Thyroid gland (tissue), 4 donors: ENCODE data around the gene PHACTR1.

ENCODE experiments used
- POLR2A ChIP-seq, 2 donors: fragments of 450-650 bp; IDR thresholded peaks; one replicate each; pipeline ENCODE4 v1.6.1; 2017; ENCODE audit warnings: antibody characterized with exemption in 2 of 2, mild to moderate bottlenecking in 2 of 2, moderate library complexity in 1 of 2
- TF ChIP-seq, protein P1 (sequence below), 6 experiments: fragments of 200-600 bp in 3 of 6; fragments of 450-650 bp in 3 of 6; sonication (generic) in 3 of 6; IDR thresholded peaks; one replicate each; pipeline ENCODE4 v1.5.1; 2016 to 2019; ENCODE audit warnings: antibody characterized with exemption in 6 of 6, mild to moderate bottlenecking in 2 of 6, inconsistent platforms in 1 of 6, moderate library complexity in 1 of 6

DNA sequence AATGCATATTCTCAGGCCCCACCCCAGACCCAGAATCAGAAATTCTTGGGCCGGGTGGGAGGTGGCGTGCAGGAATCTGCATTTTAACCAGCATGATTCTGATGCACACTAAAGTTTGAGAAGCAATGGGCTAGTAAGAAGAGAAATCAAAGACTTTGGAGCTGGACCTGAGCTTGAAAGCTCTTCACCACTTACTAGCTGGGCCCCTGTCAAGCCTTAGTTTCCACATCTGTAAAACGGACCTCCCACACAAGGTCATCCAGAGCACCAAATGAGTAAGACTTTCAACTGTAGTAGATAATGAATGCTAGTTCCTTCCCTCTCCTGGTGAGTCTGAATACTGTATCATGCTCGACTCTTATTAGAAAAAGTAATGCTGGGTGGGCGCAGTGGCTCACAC is 524.8 kb downstream of the PHACTR1 start:
- TF ChIP-seq, protein P1, sequence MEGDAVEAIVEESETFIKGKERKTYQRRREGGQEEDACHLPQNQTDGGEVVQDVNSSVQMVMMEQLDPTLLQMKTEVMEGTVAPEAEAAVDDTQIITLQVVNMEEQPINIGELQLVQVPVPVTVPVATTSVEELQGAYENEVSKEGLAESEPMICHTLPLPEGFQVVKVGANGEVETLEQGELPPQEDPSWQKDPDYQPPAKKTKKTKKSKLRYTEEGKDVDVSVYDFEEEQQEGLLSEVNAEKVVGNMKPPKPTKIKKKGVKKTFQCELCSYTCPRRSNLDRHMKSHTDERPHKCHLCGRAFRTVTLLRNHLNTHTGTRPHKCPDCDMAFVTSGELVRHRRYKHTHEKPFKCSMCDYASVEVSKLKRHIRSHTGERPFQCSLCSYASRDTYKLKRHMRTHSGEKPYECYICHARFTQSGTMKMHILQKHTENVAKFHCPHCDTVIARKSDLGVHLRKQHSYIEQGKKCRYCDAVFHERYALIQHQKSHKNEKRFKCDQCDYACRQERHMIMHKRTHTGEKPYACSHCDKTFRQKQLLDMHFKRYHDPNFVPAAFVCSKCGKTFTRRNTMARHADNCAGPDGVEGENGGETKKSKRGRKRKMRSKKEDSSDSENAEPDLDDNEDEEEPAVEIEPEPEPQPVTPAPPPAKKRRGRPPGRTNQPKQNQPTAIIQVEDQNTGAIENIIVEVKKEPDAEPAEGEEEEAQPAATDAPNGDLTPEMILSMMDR (IDR thresholded peaks at IDR 0.05): no peak
- TF ChIP-seq POLR2A (IDR thresholded peaks at IDR 0.05): no peak
